ENCODE data around the gene RNF157.

RNF157 gene

GRCh38 chr17:76223802-76224201 lies 16.5 kb downstream of the RNF157 start:
- Histone ChIP-seq H3K36me3 (ENCODE audit: control insufficient read depth in 2 of 2, insufficient read depth in 1 of 2, low read length in 2 of 2) (no peaks in the 10 kb centered on the region), H3K4me1 (ENCODE audit: control insufficient read depth, insufficient read depth, low read length) (no peaks in the 10 kb centered on the region), H3K27ac (ENCODE audit: extremely low read depth, low read depth, low read length) (no peak overlapping the region), H3K4me3 (ENCODE audit: low read depth, low read length) (no peak overlapping the region), H3K9me3 (ENCODE audit: control insufficient read depth, insufficient read depth, low read depth, low read length) (no peaks in the 10 kb centered on the region)
- ChIA-PET CTCF (interaction anchor here (1.6 kb wide), 1 partner anchor 56 kb away, joined by 4 read pairs; no protein-coding TSS in a partner anchor), POLR2A (no interaction called here)
- TF ChIP-seq GLIS2 (tag by site-specific recombination; IDR thresholded peaks at IDR 0.05) (no peak), ZNF155 (tag by site-specific recombination; IDR thresholded peaks at IDR 0.05) (no peak), ZBTB10 (tag by site-specific recombination; IDR thresholded peaks at IDR 0.05) (no peak), ZBTB1 (tag by site-specific recombination; IDR thresholded peaks at IDR 0.05) (no peak), REPIN1 (tag by site-specific recombination; IDR thresholded peaks at IDR 0.05; ENCODE audit: low read depth) (no peak), ZSCAN16 (tag by site-specific recombination; IDR thresholded peaks at IDR 0.05) (no peak), ZNF843 (tag by site-specific recombination; IDR thresholded peaks at IDR 0.05) (no peak), ZSCAN23 (tag by site-specific recombination; IDR thresholded peaks at IDR 0.05) (no peak), SP7 (tag by site-specific recombination; IDR thresholded peaks at IDR 0.05) (no peak), ZNF24 (tag by site-specific recombination; IDR thresholded peaks at IDR 0.05) (no peak)

GRCh38 chr17:76219670-76220383 lies 20.5 kb downstream of the RNF157 start:
- TF ChIP-seq ZFP41 (tag by site-specific recombination; IDR thresholded peaks at IDR 0.05; ENCODE audit: borderline replicate concordance) (no peak), ZNF175 (tag by site-specific recombination; IDR thresholded peaks at IDR 0.05) (no peak), ZNF529 (tag by site-specific recombination; IDR thresholded peaks at IDR 0.05; ENCODE audit: insufficient replicate concordance) (no peak), ZNF518A (tag by site-specific recombination; conservative IDR thresholded peaks at IDR 0.05; ENCODE audit: low read depth) (no peak), ZBTB6 (tag by site-specific recombination; IDR thresholded peaks at IDR 0.05) (no peak), ZNF701 (tag by site-specific recombination; IDR thresholded peaks at IDR 0.05) (no peak), ATF2 (tag by site-specific recombination; IDR thresholded peaks at IDR 0.05; ENCODE audit: low read depth) (no peak), ZNF394 (tag by site-specific recombination; IDR thresholded peaks at IDR 0.05; ENCODE audit: borderline replicate concordance) (no peak), ZNF248 (tag by site-specific recombination; IDR thresholded peaks at IDR 0.05) (no peak), FEZF1 (tag by site-specific recombination; IDR thresholded peaks at IDR 0.05) (no peak), ZNF747 (tag by site-specific recombination; IDR thresholded peaks at IDR 0.05) (no peak), SP7 (tag by site-specific recombination; IDR thresholded peaks at IDR 0.05) (no peak), REPIN1 (tag by site-specific recombination; IDR thresholded peaks at IDR 0.05; ENCODE audit: low read depth) (no peak), ZNF670 (tag by site-specific recombination; IDR thresholded peaks at IDR 0.05; ENCODE audit: low read depth) (no peak)
- ChIA-PET POLR2A (interaction anchor here (0.7 kb wide), 1 partner anchor 144 kb away, joined by 3 read pairs; no protein-coding TSS in a partner anchor), CTCF (interaction anchor here (0.6 to 1.9 kb wide), 4 partner anchors 40 to 214 kb away, joined by 3 to 6 read pairs (median 3); no protein-coding TSS in a partner anchor)
- Histone ChIP-seq H3K36me3 (ENCODE audit: control insufficient read depth in 2 of 2, insufficient read depth in 1 of 2, low read length in 2 of 2) (no peaks in the 10 kb centered on the region; a peak in 1 of 3 replicates), H3K9me3 (ENCODE audit: control insufficient read depth, insufficient read depth, low read depth, low read length) (no peaks in the 10 kb centered on the region), H3K4me1 (ENCODE audit: control insufficient read depth, insufficient read depth, low read length) (no peaks in the 10 kb centered on the region), H3K27ac (ENCODE audit: extremely low read depth, low read depth, low read length) (no peak overlapping the region), H3K4me3 (ENCODE audit: low read depth, low read length) (no peak overlapping the region)

Measured in HEK293 (cell line).